Measurements from ENCODE around the gene HSF4.

DNA sequence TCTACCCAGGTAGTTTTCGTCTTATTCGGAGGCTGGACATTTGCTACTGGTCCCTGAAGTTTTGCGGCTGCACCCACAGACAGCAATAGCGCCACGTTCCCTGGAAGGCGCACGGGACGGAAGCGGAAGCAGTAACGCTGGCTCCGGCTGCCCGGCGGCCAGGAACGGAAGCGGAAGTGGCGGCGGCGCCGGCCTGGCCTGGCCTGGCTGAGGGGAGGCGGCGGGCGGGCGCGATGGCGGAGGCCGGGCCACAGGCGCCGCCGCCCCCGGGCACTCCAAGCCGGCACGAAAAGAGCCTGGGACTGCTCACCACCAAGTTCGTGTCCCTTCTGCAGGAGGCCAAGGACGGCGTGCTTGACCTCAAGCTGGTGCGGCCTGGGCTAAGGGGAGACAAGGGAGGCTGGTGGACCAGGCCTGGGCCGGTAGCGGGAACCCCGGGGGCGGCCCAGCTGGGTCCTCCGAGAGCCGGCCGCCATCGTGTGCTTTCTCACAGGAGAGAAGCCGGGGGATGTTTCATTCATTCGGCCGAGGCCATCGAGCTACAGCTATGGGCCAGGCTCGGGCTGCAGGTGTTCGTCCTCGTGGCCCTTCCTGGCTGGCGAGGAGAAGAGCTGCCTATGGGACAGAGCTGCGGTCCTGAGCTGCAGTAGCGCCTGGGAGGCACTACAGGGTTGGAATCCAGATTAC is 27.6 kb downstream of the HSF4 start, which contains the start of gene E2F4:
- TF ChIP-seq, protein P1, sequence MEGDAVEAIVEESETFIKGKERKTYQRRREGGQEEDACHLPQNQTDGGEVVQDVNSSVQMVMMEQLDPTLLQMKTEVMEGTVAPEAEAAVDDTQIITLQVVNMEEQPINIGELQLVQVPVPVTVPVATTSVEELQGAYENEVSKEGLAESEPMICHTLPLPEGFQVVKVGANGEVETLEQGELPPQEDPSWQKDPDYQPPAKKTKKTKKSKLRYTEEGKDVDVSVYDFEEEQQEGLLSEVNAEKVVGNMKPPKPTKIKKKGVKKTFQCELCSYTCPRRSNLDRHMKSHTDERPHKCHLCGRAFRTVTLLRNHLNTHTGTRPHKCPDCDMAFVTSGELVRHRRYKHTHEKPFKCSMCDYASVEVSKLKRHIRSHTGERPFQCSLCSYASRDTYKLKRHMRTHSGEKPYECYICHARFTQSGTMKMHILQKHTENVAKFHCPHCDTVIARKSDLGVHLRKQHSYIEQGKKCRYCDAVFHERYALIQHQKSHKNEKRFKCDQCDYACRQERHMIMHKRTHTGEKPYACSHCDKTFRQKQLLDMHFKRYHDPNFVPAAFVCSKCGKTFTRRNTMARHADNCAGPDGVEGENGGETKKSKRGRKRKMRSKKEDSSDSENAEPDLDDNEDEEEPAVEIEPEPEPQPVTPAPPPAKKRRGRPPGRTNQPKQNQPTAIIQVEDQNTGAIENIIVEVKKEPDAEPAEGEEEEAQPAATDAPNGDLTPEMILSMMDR (conservative IDR thresholded peaks at IDR 0.05 in 1 of 2, IDR thresholded peaks at IDR 0.05 in 1 of 2; ENCODE audit: extremely low read depth in 1 of 2, insufficient read depth in 1 of 2, low read depth in 1 of 2, low read length in 2 of 2), result no peak
- no peak for TF ChIP-seq EZH2 (IDR thresholded peaks at IDR 0.05; ENCODE audit: borderline replicate concordance, low read length)
